ENCODE measurements around the gene TM9SF3.

TM9SF3 gene

DNA sequence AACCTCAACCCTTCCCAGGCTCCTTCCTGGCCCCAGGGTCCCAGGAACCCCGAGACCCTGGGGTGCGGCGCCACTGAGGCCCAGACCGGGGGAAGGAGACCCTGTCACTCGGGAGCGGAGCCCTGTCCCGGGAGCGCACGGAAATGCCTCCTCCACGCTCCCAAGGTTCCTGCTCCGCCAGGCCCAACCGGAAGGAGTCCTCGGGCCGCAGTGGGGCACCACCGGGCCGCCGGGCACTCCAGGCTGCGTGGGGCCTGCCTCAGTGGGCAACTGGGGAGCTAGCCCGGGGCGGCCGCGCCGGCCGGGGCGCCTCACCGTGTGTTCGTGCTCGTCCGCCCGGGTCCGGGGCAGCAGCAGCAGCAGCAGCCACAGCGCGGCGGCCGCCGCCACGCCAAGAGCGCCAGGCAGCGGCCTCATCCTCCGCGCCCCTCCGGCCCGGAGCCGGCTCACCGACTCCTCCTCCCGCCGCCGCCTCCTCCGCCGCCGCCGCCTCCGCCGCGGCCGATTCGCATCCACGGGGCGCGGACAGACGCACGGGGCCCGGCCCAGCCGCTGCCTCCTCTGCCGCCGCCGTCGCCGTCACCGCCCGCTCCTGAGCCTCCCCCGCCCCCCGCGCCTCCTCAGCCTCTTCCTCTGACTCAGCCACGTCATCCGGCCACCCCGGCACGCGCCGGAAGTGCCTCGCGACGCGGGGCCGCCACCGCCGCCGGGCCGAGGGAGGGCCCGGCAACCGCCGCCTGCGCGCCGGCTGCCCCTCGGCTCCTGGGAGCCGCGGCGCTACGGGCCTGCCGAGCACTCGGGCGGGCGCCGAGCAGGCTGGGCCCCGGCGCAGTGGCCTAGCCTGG lies at the start of gene TM9SF3:
Gene TM9SF3, minus strand, starts transcription at position 594 of the 845 bp plus-strand sequence. Its CDS starts 177 bp downstream, at position 417.
- DNase-seq (ENCODE audit: low read depth, low spot score): peak; percentile 83

DNA sequence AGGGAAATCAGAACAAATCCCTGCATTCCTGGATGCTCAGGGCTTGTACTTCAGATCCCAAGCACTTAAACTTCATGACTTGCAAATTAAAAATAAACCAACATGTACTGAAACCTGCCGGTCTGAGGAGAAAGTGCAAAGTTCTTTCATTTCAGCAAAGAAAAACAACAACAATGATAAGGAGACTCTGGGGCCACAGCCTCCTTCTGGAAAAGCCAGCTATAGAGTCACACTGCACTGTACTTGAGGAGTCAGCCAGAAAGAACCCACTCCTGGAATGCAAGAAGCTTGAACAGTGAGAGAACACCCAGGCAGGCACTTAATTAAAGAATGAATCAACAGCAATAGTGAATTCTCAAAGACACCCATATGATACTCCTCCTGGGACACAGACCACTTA lies 49.7 kb upstream of the TM9SF3 start:
- no peak for DNase-seq (ENCODE audit: low read depth, low spot score)

DNA sequence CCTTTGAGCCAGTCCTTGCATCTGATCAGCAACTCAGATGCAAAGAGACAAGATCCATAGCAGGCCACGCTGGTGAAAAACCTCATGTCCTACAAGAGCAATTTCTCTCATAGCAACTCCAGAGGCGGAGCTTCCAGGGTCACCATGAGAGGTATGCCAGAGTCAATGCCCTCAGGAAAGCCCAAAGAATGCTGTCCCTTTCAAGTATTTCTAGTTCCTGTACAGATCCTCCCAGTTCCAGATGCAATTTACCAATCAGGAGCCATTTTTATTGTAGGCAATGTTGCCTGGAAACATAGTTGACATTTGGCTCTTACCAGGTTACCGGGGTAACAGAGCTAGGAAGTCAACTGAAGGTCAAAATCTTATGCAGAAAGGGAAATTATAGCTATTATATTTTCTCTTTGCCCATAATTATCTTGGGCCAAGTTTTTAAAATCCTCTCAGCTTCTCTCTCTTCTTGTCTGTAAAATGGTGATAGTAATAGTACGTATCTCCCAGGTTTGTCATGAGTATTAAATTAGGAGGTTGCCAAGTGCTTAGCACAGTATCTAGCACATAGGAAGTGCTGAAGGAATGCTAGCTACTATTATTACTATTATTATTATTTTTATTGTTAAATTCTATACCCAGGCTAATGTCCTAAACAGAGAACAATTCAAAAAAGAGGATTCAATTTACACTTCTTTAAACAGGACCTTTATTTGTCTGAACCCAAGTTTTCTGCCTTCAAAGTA lies 46.3 kb upstream of the TM9SF3 start:
- DNase-seq (ENCODE audit: low read depth, low spot score): peak; percentile 88

DNA sequence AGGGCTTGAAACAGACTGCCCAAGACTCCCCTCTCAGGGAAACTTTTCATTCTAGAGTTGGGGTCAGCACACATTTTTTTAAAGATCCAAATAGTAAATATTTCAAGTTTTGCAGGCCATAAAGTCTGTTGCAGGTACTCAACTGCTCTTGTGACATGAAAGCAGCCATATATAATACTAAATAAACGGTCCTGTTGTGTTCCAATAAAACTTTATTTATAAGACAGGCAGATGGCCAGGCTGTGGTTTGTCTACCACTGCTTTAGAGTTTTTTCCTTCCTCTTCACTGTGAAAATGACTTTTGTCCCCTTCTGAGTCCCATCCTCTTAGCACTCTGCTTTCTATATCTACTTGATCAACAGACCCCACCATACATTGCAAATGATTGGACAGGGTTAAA lies 40.5 kb upstream of the TM9SF3 start:
- no peak for DNase-seq (ENCODE audit: low read depth, low spot score)

DNA sequence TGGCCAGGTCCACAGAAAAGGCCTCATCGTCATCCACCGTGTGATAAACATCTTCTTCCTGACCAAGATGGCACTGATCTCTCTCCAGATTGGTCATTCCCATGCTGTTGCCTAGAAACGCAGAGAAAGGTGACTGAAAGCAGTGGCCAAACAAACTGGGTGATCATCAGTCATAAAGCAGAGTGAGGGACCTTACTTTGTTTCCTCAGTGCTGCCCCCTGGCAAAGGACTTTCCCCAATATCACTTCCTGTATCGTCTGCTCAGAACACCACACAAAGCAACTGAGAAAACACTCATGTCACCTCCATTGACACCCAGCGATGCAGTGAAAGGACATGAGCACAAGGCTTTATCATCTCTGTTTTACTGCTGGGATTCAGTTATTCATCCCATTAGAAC lies 40.0 kb upstream of the TM9SF3 start:
- DNase-seq (ENCODE audit: low read depth, low spot score): no peak

DNA sequence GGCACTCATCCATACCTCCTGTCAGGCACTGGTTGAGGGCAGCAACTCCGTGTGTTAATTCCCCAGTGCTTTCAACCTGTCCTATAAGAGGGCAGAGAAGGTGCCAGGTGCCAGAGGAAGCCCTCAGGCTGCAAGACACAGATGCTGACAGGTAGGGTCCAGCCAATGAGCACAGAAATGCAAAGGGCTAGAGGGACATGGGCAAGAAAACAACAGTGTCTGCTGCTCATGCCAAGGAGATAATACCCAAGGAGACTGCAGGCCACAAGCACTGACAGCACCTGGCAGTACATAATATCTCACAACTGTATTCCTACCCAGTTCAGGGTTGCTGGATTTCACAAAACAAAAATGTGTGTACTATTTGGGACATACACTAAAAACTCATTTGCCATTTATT lies 38.4 kb upstream of the TM9SF3 start:
- no peak for DNase-seq (ENCODE audit: low read depth, low spot score)

DNA sequence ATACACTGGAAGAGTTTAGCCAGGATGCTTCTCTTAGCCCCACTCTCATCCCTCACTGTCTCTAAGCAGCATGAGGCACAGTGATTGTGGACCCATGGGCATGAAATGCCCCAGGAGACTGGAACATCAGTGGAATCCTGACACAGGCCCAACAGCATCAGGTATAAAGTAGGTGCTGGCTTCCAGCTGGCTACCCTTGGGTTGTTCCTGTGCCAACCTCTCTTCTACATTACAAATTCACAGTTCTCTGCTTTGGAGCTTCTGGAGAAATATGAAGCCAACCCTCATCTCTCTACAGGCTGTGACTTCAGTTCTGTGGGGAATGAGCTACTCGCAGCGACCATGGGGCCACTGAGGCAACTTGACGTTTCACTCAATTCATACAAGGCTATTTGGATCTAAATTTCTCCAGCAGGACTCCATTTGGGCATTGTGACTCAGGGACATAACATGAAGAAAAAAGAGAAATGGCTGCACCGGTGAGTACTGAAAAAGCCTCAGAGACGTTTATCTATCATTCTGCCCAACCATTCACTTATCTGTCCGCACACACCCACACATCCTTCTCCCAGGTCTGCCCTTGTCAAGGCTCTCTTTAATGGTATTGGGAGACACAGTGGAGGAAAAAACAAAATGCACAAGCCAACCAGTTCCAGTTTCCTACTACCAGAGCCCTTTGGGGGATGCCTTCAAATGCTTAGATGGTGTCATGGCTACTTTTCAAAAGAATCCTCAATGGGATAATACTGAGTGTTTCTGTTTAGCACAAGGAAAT lies 35.4 kb upstream of the TM9SF3 start:
- DNase-seq (ENCODE audit: low read depth, low spot score): no peak

DNA sequence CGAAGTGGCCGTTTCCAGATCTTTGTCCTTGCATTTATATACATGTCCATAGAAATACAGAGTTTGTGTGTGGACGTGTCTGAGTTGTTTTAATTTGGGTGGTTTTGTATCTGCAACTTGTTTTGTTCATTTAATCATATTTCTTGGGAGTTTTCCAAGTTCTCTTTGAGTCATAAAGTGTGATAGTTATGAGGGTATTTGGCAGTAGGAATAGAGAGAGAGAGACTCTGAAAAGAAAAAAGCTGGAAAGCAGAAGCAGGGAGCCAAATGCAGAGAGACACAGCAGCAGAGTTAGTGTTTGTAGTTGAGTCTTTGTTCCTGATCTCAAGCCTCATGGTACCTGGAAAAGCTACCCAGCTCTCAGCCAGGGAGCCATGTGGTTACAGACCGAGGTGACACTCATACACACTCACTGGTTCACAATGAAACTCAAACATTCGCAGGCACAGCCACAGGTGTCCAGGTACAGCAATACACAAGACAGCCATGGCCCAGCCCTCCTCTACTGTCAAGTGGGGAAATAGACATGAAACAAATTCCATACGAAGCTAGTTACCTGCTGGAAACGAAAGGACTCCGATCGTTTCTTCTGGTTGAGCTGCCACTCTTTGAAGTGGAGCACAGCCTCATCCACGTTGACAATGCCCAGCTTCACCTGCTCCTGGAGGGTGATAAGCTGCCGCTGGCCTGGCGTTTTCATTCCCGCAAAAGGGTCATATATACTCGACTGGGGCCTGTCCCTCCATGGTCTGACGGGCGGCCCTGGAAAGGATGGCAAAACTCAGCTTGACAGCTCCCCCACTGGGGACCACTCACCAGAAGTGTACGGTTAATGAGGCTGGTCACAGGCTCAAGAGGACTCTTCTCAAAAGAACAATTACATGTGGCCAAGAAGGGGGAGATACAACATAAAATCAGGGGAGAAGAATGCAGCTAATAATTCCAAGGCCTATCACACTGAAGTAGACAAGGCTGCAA lies 33.3 kb upstream of the TM9SF3 start:
- DNase-seq (ENCODE audit: low read depth, low spot score): no peak

DNA sequence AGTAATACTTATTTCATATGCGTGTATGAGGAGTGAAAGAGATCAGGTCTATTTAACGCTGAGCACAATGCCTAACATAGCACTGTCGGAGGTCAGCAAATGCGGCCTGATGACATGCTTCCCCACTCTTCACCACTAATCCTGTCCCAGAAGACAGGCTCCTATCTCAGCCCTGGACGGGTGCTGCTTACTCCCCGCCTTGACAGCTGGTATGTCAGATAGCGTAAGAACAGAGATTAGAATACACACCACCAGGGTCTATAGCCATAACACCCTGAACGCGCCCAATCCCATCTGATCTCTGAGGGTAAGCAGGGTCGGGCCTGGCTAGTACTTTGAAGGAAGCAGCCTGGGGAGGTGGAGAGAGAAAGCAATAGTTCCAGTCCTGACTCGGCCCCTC lies 32.3 kb upstream of the TM9SF3 start:
- peak; percentile 70 for DNase-seq (ENCODE audit: low read depth, low spot score)

DNA sequence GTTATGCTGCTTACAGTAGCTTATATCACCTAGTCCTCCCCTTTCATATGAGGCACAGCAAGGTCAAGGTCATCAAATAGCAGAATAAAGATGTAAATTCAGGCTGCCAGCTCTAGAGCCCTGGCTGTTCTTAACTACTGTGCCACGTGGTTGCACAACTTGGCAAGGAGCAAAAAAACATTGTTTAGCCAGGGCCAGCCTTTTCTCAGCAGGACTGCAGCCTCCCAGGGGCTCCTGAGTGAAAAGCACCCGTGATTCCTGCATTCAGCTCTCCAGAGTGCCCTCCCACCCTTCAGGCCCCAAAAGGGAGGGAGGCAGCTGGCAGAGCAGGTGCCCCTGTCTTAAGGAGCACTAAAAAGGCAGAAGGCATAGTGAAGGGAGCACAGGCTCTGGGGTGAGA lies 31.8 kb upstream of the TM9SF3 start:
- no peak for DNase-seq (ENCODE audit: low read depth, low spot score)

DNA sequence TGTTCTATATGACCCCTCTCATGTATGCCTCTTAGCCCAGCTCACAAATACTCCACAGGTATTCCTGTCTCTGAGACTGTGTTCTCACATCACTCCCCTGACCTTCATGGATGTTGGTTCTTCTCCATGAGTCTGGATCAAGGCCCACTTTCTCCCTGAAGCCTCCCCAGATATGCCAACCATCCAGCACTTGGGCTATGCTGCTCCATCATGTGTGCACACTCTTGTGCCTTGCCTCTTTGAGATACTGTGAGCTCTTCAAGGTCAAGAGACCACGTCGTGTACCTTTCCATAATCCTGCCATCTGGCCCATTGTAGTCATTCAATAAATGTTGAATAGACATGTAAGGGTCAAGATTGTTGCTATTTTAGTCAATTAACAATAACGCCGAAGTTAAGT lies 30.1 kb upstream of the TM9SF3 start:
- no peak for DNase-seq (ENCODE audit: low read depth, low spot score)

DNA sequence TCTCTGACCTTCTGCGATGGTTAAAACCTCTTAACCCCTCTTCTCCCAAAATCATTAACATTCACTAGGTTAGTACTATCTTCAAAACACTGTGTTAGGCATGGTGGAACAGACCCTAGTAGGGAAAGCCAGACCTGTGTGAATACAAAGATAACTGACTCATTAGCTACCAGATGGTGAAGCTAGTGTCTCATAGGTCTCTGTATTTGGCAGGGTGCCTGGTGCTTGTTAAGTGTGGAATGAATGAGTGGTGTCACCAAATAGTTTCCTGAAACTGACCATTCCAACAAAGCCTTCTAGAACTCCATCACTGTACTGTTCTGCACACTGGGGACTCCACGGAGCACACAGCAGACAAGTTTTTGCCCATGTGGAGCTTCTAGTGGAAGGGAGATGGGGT lies 27.7 kb upstream of the TM9SF3 start:
- peak; percentile 36 for DNase-seq (ENCODE audit: low read depth, low spot score)

DNA sequence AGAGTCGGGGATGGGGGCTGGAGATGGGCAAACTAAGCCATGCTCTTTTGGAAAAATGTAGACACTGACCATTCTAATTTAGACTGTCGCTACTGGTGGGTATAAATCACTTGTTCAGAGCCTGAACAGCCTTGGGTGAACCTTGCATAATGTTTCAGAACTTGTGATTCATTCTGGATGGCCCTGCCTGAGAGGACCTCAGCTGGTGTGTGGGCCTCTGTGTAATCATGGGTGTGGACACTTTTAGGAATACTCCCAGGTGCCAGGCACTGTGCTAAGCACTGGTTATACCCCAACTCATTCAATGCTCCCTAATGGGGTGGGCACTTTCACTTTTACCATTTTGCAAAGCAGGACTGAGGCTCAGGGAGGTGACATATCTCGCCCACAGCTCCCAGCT lies 26.8 kb upstream of the TM9SF3 start:
- no peak for DNase-seq (ENCODE audit: low read depth, low spot score)

DNA sequence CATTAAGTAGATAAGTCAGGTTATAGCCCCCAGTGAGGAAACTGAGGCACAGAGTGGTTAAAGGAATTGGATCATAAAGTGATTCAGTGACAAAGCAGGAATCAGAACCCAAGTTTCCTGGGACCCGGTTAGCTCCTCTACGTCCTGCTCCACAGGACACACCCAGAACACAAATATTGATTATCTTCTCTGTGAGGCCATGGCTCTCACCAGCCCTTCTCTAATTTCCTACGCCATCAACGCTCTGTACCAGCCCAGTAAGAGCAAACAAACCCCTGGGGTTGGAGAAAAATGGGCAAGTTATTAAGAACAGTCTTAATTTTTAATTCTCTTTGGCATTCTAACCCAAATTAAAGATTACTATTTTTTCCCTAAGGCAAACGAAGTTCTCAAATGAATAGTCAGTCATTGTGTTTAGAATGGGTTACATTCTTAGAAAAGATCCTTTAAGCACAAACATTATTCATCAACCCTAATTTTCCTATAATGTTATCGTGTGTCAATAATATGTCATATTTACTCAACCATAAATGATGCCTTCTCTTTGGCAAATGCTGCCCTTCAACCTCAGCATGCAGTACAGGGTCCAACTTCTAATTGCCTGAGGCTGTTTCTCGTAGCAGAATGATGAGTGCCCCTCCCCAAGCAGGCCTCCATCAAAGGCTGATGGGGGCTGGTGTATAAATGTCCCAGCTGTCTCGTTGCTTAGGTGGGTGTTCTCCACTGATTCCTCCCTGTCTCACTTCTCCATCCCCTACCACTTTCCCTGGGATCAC lies 25.4 kb upstream of the TM9SF3 start:
- DNase-seq (ENCODE audit: low read depth, low spot score): no peak

DNA sequence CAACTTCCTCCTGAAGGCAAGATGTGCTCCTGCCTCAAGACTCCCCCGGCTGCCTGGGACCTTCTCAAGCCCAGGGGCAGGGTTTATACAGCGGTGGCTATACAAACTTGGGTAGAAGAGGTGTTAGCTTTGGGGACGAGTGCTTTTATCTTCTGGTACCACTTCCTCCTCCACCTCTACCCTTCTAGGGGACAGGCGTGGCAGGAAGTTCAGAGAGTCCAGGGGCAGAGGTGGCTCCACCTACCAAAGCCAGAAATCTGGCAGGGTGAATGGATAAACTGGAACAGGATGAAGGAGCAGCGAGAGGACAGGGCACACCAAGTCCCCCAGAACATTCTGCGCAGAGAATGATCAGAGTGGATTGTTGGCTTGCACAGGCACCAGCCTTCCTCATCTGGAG lies 24.0 kb upstream of the TM9SF3 start:
- DNase-seq (ENCODE audit: low read depth, low spot score): no peak

DNA sequence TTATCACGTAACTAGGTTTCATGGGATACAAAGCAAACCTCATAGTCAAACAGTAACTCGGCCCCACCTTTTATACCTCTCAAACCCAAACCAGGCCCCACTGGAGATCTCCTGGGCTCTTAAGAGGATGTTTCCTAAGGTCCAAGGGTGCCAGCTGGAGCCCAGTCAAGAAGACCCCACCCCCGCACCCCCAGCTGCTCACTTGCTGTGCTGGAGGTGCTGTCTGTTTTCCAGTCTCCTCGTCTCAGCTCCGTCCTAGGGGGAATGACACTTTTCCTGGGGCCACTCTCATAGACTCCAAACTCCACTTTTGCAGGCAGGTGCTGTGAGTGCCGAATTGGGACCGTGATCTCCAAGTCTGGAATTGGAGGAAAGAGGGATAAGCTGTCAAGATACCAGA lies 22.7 kb upstream of the TM9SF3 start:
- no peak for DNase-seq (ENCODE audit: low read depth, low spot score)

DNA sequence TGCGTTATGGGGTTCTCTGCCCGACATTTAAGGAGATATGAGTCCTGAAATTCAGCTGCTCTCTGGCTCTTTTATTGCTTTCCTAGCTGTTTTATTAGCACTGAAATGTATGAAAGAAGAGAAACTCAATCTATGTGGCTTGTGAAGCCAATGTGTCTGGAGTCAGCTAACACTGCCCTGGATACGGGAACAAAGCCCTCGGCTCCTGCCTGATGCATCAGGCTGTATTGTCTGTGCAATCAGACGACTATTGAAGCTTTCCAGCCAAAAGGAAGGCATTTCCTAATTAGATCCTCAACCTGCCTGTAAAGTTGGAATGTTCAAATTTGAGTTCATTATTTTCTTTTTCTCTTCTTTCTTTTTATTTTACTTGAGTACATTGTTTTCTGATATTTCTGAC lies 22.0 kb upstream of the TM9SF3 start:
- DNase-seq (ENCODE audit: low read depth, low spot score): no peak

DNA sequence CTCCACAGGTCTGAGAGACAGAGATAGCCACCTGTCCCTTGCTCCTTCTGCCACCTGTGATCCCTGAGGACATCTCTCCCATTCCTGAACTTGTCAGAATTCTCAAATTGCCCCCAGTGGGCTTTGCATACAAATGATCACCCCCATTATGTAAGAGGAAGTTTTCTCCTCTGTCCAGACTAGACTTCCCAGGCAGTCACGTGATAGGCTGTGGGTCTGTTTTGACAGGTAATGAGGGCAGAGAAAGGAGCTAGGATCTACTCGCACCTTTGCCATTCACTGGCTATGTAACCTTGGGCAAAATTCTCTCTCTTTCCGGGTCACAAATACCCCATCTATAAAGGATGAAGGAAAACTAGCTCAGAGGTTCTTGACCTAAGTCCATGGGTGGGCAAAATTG lies 21.4 kb upstream of the TM9SF3 start:
- DNase-seq (ENCODE audit: low read depth, low spot score): no peak

DNA sequence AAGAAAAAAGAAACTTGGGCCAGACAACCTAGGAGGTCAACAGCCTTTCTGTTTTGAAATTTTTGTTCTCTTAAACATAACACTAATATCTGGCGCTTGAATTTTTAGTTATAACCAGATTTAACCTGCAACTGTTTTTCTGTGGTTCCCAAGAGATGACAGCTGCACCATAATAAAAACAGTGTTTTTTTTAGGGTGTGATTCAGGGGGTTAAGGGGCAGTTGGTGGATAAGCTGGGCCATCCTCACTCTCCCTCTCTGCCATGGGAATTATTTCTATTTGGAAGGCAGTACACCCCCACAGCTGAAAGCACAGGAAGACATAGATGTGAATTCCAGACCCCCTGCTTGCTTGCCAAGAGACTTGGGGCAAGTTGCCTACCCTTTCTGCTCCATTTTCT lies 20.1 kb upstream of the TM9SF3 start:
- DNase-seq (ENCODE audit: low read depth, low spot score): no peak

DNA sequence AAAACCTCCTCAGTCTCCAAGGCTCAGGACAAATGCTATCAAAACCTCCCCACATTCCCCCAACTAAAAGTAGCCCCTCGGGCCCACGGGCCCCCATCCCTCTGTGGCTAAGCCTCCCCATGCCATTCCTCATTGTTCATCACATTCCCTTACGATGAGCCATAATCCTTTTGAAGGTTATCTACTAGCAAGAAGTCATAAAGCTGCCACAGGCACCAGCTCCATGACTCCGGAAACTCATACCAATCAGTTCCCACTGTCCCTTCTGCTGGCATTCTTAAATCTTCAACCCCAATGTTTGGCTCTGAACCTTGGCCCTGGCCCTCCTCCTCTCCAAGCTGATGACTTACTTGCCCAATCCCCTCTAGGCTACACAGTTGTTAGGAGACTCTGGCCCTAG lies 19.4 kb upstream of the TM9SF3 start:
- peak; percentile 62 for DNase-seq (ENCODE audit: low read depth, low spot score)
